GM19099 (cell line): Measurements from ENCODE around the gene OR14A2.

Source experiments
- POLR2A ChIP-seq: IDR thresholded peaks from 3 replicates; pipeline ENCODE4 v1.6.1; 2011; ENCODE audit warnings: low read depth; ENCODE audit not compliant: insufficient read length; ENCODE audit errors: extremely low read depth

The OR14A2 gene

GRCh38 chr1:247679639-247680038 is 68.3 kb downstream of the OR14A2 start, which contains the start of gene OR13G1:
OR13G1 (minus strand) TSS chr1:247679739; CDS start chr1:247673041, 6,698 bp downstream.
- no peak for TF ChIP-seq POLR2A
